Keratinocyte (primary cell): ENCODE results near the gene TNIK. TPM values are rescaled to one million over a fixed set of nuclear protein-coding genes. Genes with fewer than 3 reads are reported as not detected.

Experiments used
- DNase-seq: peaks from one replicate; pipeline ENCODE4 v3.0.0-alpha.2; 2011; ENCODE audit warnings: low read depth, missing footprints, low spot score
- FAIRE-seq: peaks from 2 replicates; lab custom pipeline; 2011; peaks lifted over from hg19 to GRCh38; lab: Jason Lieb, UNC
- H2AFZ ChIP-seq: 2 replicates; pipeline ENCODE4 v1.6.0; 2012; ENCODE audit warnings: low read length, control low read depth, inconsistent platforms; ENCODE audit not compliant: control insufficient read depth
- H3K27ac ChIP-seq: 2 replicates; pipeline ENCODE4 v1.5.1; 2011; ENCODE audit warnings: low read length; ENCODE audit not compliant: control insufficient read depth, insufficient read depth
- H3K27me3 ChIP-seq: 3 replicates; pipeline ENCODE4 v1.6.0; 2011; ENCODE audit warnings: low read length; ENCODE audit not compliant: control insufficient read depth, insufficient read depth; ENCODE audit errors: extremely low read depth
- H3K36me3 ChIP-seq, 2 experiments: 2 replicates in 1 of 2; 3 replicates in 1 of 2; pipeline ENCODE4 v1.5.1; 2011; ENCODE audit warnings: low read length in 2 of 2, mild to moderate bottlenecking in 1 of 2; ENCODE audit not compliant: control insufficient read depth in 2 of 2, insufficient read depth in 2 of 2; ENCODE audit errors: extremely low read depth in 1 of 2
- H3K4me1 ChIP-seq: 3 replicates; pipeline ENCODE4 v1.5.1; 2011; ENCODE audit warnings: low read length; ENCODE audit not compliant: control insufficient read depth, insufficient read depth; ENCODE audit errors: extremely low read depth
- H3K4me2 ChIP-seq: 3 replicates; pipeline ENCODE4 v1.6.0; 2011; ENCODE audit warnings: low read depth, low read length; ENCODE audit not compliant: control insufficient read depth, insufficient read depth; ENCODE audit errors: extremely low read depth
- H3K4me3 ChIP-seq, 3 experiments: fragments of 200-600 bp in 1 of 3; sonication (generic) in 1 of 3; 2 replicates in 2 of 3; 3 replicates in 1 of 3; pipeline ENCODE4 v1.5.1; 2011 to 2016; ENCODE audit warnings: low read length in 3 of 3, mild to moderate bottlenecking in 3 of 3, control low read depth in 2 of 3, inconsistent platforms in 1 of 3, low read depth in 1 of 3, mixed read lengths in 1 of 3, mixed run types in 1 of 3, moderate library complexity in 1 of 3; ENCODE audit not compliant: control insufficient read depth in 2 of 3, insufficient read depth in 2 of 3; ENCODE audit errors: extremely low read depth in 1 of 3
- H3K79me2 ChIP-seq: 2 replicates; pipeline ENCODE4 v1.6.0; 2012; ENCODE audit warnings: low read length; ENCODE audit not compliant: control insufficient read depth, insufficient read depth
- H3K9ac ChIP-seq: 3 replicates; pipeline ENCODE4 v1.6.0; 2011; ENCODE audit warnings: low read length; ENCODE audit not compliant: control insufficient read depth, insufficient read depth; ENCODE audit errors: extremely low read depth
- H3K9me1 ChIP-seq: 3 replicates; pipeline ENCODE4 v1.6.0; 2011; ENCODE audit warnings: low read length; ENCODE audit not compliant: control insufficient read depth, insufficient read depth; ENCODE audit errors: extremely low read depth
- H3K9me3 ChIP-seq: 2 replicates; pipeline ENCODE4 v1.5.1; 2012; ENCODE audit warnings: low read depth, low read length; ENCODE audit not compliant: control insufficient read depth
- H4K20me1 ChIP-seq: 3 replicates; pipeline ENCODE4 v1.6.0; 2011; ENCODE audit warnings: low read length; ENCODE audit not compliant: control insufficient read depth, insufficient read depth; ENCODE audit errors: extremely low read depth
- CTCF ChIP-seq, 3 experiments: IDR thresholded peaks in 1 of 3; conservative IDR thresholded peaks in 1 of 3; optimal IDR thresholded peaks in 1 of 3; 2 replicates in 2 of 3; 3 replicates in 1 of 3; pipeline versions ENCODE3 to v1.5.1; 2011; ENCODE audit warnings: low read length in 3 of 3, mild to moderate bottlenecking in 3 of 3, moderate library complexity in 2 of 3, control low read depth in 1 of 3, inconsistent platforms in 1 of 3; ENCODE audit not compliant: insufficient read depth in 2 of 3; ENCODE audit errors: extremely low read depth in 1 of 3
- EZH2 ChIP-seq: IDR thresholded peaks from one replicate; pipeline ENCODE4 v1.6.1; 2012; ENCODE audit warnings: inconsistent platforms, mild to moderate bottlenecking, low read length, moderate library complexity
- dilution Hi-C: fragments of 300-500 bp; cut with MboI; formaldehyde crosslinking; loops from one replicate; pipeline ENCODE4 v1.7.0; 2020; ENCODE audit warnings: low sequenced_read_pairs; ENCODE audit not compliant: extremely low pct_ligation_motif_present
- polyA plus RNA-seq, 5 experiments: library from polyadenylated mRNA; depleted of rRNA in 3 of 5; stranded (reverse) in 3 of 5; stranded (forward) in 1 of 5; unstranded in 1 of 5; fragments of >200 nt; gene quantifications; 1 replicate in 1 of 5; 2 replicates in 3 of 5; 3 replicates in 1 of 5; pipeline versions ENCODE4 v1.2.1 to v1.2.3, GENCODE V29; 2011 to 2012; ENCODE audit warnings: missing spikeins in 2 of 5, low read depth in 1 of 5, low replicate concordance in 1 of 5

Gene TNIK
- polyA plus RNA-seq, 1 donor (not counting 4 experiments of a cell fraction or from before 2014, with no cell fraction given) = 4.4 TPM

DNA sequence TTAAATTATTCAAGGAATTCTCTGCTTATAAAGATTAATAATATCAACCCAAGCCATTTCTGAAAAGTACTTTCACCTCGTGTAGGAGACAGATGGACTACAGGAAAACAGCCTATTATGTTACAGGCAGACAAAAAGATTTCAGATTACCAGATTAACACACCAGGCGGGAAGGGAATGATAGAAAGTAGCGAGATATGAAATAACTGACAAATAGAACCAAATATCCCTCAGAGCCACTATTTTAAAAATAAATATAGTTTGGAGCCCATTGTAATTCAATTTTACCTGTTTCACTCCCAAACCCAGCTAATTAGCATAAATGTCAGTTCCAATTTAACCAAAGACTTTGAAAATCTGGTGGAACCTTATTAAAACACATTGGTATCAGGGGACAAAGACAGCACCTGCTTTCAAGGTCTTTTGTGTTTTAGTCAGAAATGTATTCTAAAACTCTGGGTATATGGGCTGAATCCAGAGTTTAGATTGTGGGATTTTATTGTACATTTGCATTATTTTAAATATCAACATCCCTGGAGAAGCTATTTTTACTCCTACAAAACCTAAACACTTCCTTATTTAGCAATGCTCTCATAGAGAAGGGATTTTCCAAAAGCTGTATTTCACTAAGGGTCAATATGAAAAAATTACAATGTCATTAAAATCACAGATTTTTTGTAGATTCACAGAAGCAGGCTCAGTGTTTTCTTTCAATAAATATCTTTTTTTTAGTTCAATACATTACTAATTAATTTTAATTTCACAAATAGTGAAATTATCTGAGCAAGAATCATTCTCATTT is 138.4 kb downstream of the TNIK start:
- Histone ChIP-seq H3K9me1 (no peaks in the 10 kb centered on the region), H2AFZ (no peak overlapping the region), H3K9me3 (no peaks in the 10 kb centered on the region), H3K79me2 (no peaks in the 10 kb centered on the region), H3K9ac (no peak overlapping the region), H3K4me3 (no peak overlapping the region), H3K4me1 (no peaks in the 10 kb centered on the region), H4K20me1 (no peaks in the 10 kb centered on the region), H3K27ac (no peak overlapping the region), H3K4me2 (no peak overlapping the region), H3K27me3 (no peaks in the 10 kb centered on the region), H3K36me3 (no peaks in the 10 kb centered on the region)
- no peak for TF ChIP-seq EZH2
- TF ChIP-seq CTCF (optimal IDR thresholded peaks at IDR 0.05 in 1 of 3, IDR thresholded peaks at IDR 0.05 in 1 of 3, conservative IDR thresholded peaks at IDR 0.05 in 1 of 3; ENCODE audit: extremely low read depth in 1 of 3, insufficient read depth in 2 of 3, low read length in 3 of 3) = no peak
- dilution Hi-C loops = no loop called here
- no peak for FAIRE-seq
- no peak for DNase-seq

- no peaks in the 10 kb centered on the region for H3K9me1 ChIP-seq
- H3K4me3 ChIP-seq = no peak overlapping the region
- H3K27me3 ChIP-seq = no peaks in the 10 kb centered on the region
- H3K79me2 ChIP-seq = no peaks in the 10 kb centered on the region
- DNase-seq (no peak), FAIRE-seq (no peak)
- TF ChIP-seq CTCF (optimal IDR thresholded peaks at IDR 0.05 in 1 of 3, IDR thresholded peaks at IDR 0.05 in 1 of 3, conservative IDR thresholded peaks at IDR 0.05 in 1 of 3; ENCODE audit: extremely low read depth in 1 of 3, insufficient read depth in 2 of 3, low read length in 3 of 3) = no peak
- no peak for TF ChIP-seq EZH2
- no peak overlapping the region for H3K4me2 ChIP-seq
- H3K27ac ChIP-seq = no peak overlapping the region
- no peak overlapping the region for H2AFZ ChIP-seq
- no peaks in the 10 kb centered on the region for H3K36me3 ChIP-seq
- H3K4me1 ChIP-seq = no peaks in the 10 kb centered on the region
- dilution Hi-C loops = no loop called here
- H4K20me1 ChIP-seq = no peaks in the 10 kb centered on the region
- no peak overlapping the region for H3K9ac ChIP-seq
- no peaks in the 10 kb centered on the region for H3K9me3 ChIP-seq
These were observed 139.3 kb downstream of the TNIK start for GRCh38 chr3:171320750-171321558.
